IMR-90 (cell line): ENCODE results near the gene KRTAP5-6. TPM values are rescaled to one million over a fixed set of nuclear protein-coding genes. Genes with fewer than 3 reads are reported as not detected.

ENCODE experiments used
- ATAC-seq: fragments of 200-7000 bp; cut with Tn5 transposase; 2 replicates; pipeline ENCODE4 v1.9.1; 2020; ENCODE audit warnings: low read depth, mild to moderate bottlenecking, moderate library complexity
- BruUV-seq: library from RNA; stranded (reverse); fragments of 400-500 nt; replicated peaks from 2 replicates; lab custom pipeline; 2021; lab: Mats Ljungman, UMichigan
- CTCF ChIA-PET: fragments of 300-600 bp; formaldehyde crosslinking; extraction: SDS; loops from one replicate; lab custom pipeline; 2021; ENCODE audit warnings: antibody characterized with exemption; lab: Yijun Ruan, JAX
- POLR2A ChIA-PET: fragments of 300-600 bp; sonication (Branson Sonifier 250); formaldehyde crosslinking; loops from one replicate; lab custom pipeline; 2022; ENCODE audit warnings: antibody characterized with exemption; ENCODE audit not compliant: unreplicated experiment; lab: Charles Lee
- DNase-seq: peaks from one replicate; pipeline ENCODE4 v3.0.0; 2013
- H2AFZ ChIP-seq: replicated peaks from 2 replicates; pipeline ENCODE3; 2013; ENCODE audit warnings: low read length, mild to moderate bottlenecking; ENCODE audit not compliant: poor library complexity
- H2AK5ac ChIP-seq: 2 replicates; pipeline ENCODE4 v1.6.1; 2013; ENCODE audit warnings: low read depth, low read length, inconsistent platforms
- H2AK9ac ChIP-seq: replicated peaks from 2 replicates; pipeline ENCODE3; 2013; ENCODE audit warnings: mild to moderate bottlenecking, low read depth, low read length, moderate library complexity; ENCODE audit not compliant: poor library complexity
- H2BK120ac ChIP-seq: 2 replicates; pipeline ENCODE4 v1.6.1; 2013; ENCODE audit warnings: low read depth, low read length, inconsistent platforms
- H2BK15ac ChIP-seq: 3 replicates; pipeline ENCODE4 v1.6.1; 2013; ENCODE audit warnings: low read depth, low read length, inconsistent platforms
- H2BK20ac ChIP-seq: 2 replicates; pipeline ENCODE4 v1.6.1; 2013; ENCODE audit warnings: low read depth, mild to moderate bottlenecking, inconsistent platforms, low read length, moderate library complexity
- H2BK5ac ChIP-seq: 2 replicates; pipeline ENCODE4 v1.6.1; 2013; ENCODE audit warnings: mild to moderate bottlenecking, low read depth, low read length, inconsistent platforms; ENCODE audit not compliant: poor library complexity, severe bottlenecking
- H3K14ac ChIP-seq: replicated peaks from 2 replicates; pipeline ENCODE4 v1.6.1; 2013; ENCODE audit warnings: low read depth, low read length, inconsistent platforms
- H3K18ac ChIP-seq: 2 replicates; pipeline ENCODE4 v1.6.1; 2013; ENCODE audit warnings: low read depth, low read length, control low read depth
- H3K23ac ChIP-seq: 2 replicates; pipeline ENCODE4 v1.6.1; 2013; ENCODE audit warnings: low read depth, low read length, inconsistent platforms
- H3K27ac ChIP-seq: 2 replicates; pipeline ENCODE4 v1.5.1; 2013; ENCODE audit warnings: mild to moderate bottlenecking, control low read depth, low read length; ENCODE audit not compliant: insufficient read depth
- H3K27me3 ChIP-seq: 2 replicates; pipeline ENCODE4 v1.6.1; 2013; ENCODE audit warnings: low read length; ENCODE audit not compliant: control insufficient read depth, insufficient read depth
- H3K36me3 ChIP-seq: 2 replicates; pipeline ENCODE4 v1.6.1; 2013; ENCODE audit warnings: low read length, mixed read lengths; ENCODE audit not compliant: control insufficient read depth, insufficient read depth
- H3K4ac ChIP-seq: 2 replicates; pipeline ENCODE4 v1.6.1; 2013; ENCODE audit warnings: low read depth, low read length, inconsistent platforms
- H3K4me1 ChIP-seq: 2 replicates; pipeline ENCODE4 v1.6.1; 2013; ENCODE audit warnings: low read length, mixed read lengths; ENCODE audit not compliant: control insufficient read depth, insufficient read depth
- H3K4me2 ChIP-seq: 2 replicates; pipeline ENCODE4 v1.6.1; 2013; ENCODE audit warnings: low read depth, mild to moderate bottlenecking, control low read depth, low read length, moderate library complexity
- H3K4me3 ChIP-seq: 2 replicates; pipeline ENCODE4 v1.5.1; 2013; ENCODE audit warnings: low read depth, mild to moderate bottlenecking, control low read depth, low read length, moderate library complexity; ENCODE audit not compliant: insufficient read depth
- H3K56ac ChIP-seq: 2 replicates; pipeline ENCODE4 v1.6.1; 2013; ENCODE audit warnings: low read length, inconsistent platforms; ENCODE audit not compliant: insufficient read depth; ENCODE audit errors: extremely low read depth
- H3K79me1 ChIP-seq, 2 experiments: 2 replicates each; pipeline ENCODE4 v1.6.1; 2013; ENCODE audit warnings: low read length in 2 of 2, inconsistent platforms in 1 of 2, low read depth in 1 of 2
- H3K9ac ChIP-seq: 2 replicates; pipeline ENCODE4 v1.6.1; 2013; ENCODE audit warnings: low read depth, low read length, control low read depth
- H3K9me1 ChIP-seq: 2 replicates; pipeline ENCODE4 v1.6.1; 2013; ENCODE audit warnings: low read length, inconsistent platforms; ENCODE audit not compliant: insufficient read depth
- H3K9me3 ChIP-seq: 2 replicates; pipeline ENCODE4 v1.6.1; 2013; ENCODE audit warnings: low read length; ENCODE audit not compliant: control insufficient read depth, insufficient read depth
- H4K20me1 ChIP-seq: 2 replicates; pipeline ENCODE4 v1.6.1; 2013; ENCODE audit warnings: low read length, inconsistent platforms; ENCODE audit not compliant: insufficient read depth
- H4K5ac ChIP-seq: 2 replicates; pipeline ENCODE4 v1.6.1; 2013; ENCODE audit warnings: mild to moderate bottlenecking, low read depth, low read length, control low read depth
- H4K8ac ChIP-seq, 2 experiments: 2 replicates each; pipeline ENCODE4 v1.6.1; 2013; ENCODE audit warnings: low read depth in 2 of 2, low read length in 2 of 2, control low read depth in 1 of 2, inconsistent platforms in 1 of 2
- H4K91ac ChIP-seq: 2 replicates; pipeline ENCODE4 v1.6.1; 2013; ENCODE audit warnings: low read depth, low read length, inconsistent platforms; ENCODE audit not compliant: insufficient read depth
- BHLHE40 ChIP-seq: fragments of 150-350 bp; IDR thresholded peaks from 2 replicates; pipeline ENCODE4 v1.6.1; 2016; ENCODE audit warnings: mild to moderate bottlenecking, low read depth, low read length
- CEBPB ChIP-seq: IDR thresholded peaks from 2 replicates; pipeline ENCODE4 v1.6.1; 2012; ENCODE audit warnings: low read depth, low read length, improper control_type of control experiment
- CHD1 ChIP-seq: IDR thresholded peaks from 2 replicates; pipeline ENCODE4 v1.6.1; 2012; ENCODE audit warnings: low read depth, low read length, improper control_type of control experiment
- FOS ChIP-seq: fragments of 150-350 bp; IDR thresholded peaks from 2 replicates; pipeline ENCODE4 v1.6.1; 2016; ENCODE audit warnings: low read depth, low read length
- MAFK ChIP-seq: IDR thresholded peaks from 2 replicates; pipeline ENCODE4 v1.6.1; 2012; ENCODE audit warnings: low read depth, low read length, improper control_type of control experiment
- MXI1 ChIP-seq: IDR thresholded peaks from 2 replicates; pipeline ENCODE4 v1.6.1; 2012; ENCODE audit warnings: low read depth, mild to moderate bottlenecking, low read length, moderate library complexity, borderline replicate concordance
- NFE2L2 ChIP-seq: fragments of 150-350 bp; IDR thresholded peaks from 2 replicates; pipeline ENCODE4 v1.6.1; 2016; ENCODE audit warnings: low read depth, mild to moderate bottlenecking, low read length
- POLR2A ChIP-seq: IDR thresholded peaks from 2 replicates; pipeline ENCODE4 v1.6.1; 2012; ENCODE audit warnings: mild to moderate bottlenecking, low read depth, low read length
- RAD21 ChIP-seq: IDR thresholded peaks from 2 replicates; pipeline ENCODE4 v1.6.1; 2012; ENCODE audit warnings: low read length, improper control_type of control experiment
- RCOR1 ChIP-seq: IDR thresholded peaks from 2 replicates; pipeline ENCODE4 v1.6.1; 2012; ENCODE audit warnings: mild to moderate bottlenecking, low read length, improper control_type of control experiment; ENCODE audit not compliant: insufficient replicate concordance
- RFX5 ChIP-seq: IDR thresholded peaks from 2 replicates; pipeline ENCODE4 v1.8.0; 2012; ENCODE audit warnings: low read depth, mild to moderate bottlenecking, low read length, moderate library complexity
- WGBS, 2 experiments: methylation state at CpG; one replicate each; pipeline versions ENCODE4 v1.1.5 to v1.1.7; 2013; ENCODE audit warnings: missing lambda C conversion rate in 2 of 2; ENCODE audit not compliant: insufficient read length in 1 of 2; ENCODE audit errors: extremely low coverage in 2 of 2; 5-methylcytosine and 5-hydroxymethylcytosine counted together
- dilution Hi-C: fragments of 300-500 bp; cut with HindIII; formaldehyde crosslinking; loops from one replicate; pipeline ENCODE4 v1.14.3; 2018; ENCODE audit warnings: low sequenced_read_pairs; ENCODE audit not compliant: unreplicated experiment
- in situ Hi-C: fragments of 300-500 bp; cut with MboI; formaldehyde crosslinking; loops from 3 replicates; pipeline ENCODE4 v1.14.3; 2019; ENCODE audit warnings: low sequenced_read_pairs, inconsistent platforms, mixed read lengths
- intact Hi-C: fragments of 100-400 bp; cut with micrococcal nuclease; formaldehyde crosslinking; loops from 2 replicates; pipeline ENCODE4 v1.10.0; 2022
- polyA plus RNA-seq, 3 experiments: library from polyadenylated mRNA; depleted of rRNA; stranded (reverse); fragments of >200 nt; gene quantifications; 2 replicates each; pipeline ENCODE4 v1.2.3, GENCODE V29; 2012; ENCODE audit warnings: low replicate concordance in 1 of 3
- total RNA-seq: library from RNA; depleted of rRNA; stranded (reverse); fragments of >200 nt; gene quantifications from 2 replicates; pipeline ENCODE4 v1.2.3, GENCODE V29; 2012
- TF ChIP-seq, protein P1 (sequence below): conservative IDR thresholded peaks from 2 replicates; pipeline ENCODE4 v1.5.1; 2012; ENCODE audit warnings: mild to moderate bottlenecking, low read depth, low read length, improper control_type of control experiment
- TF ChIP-seq, protein P2 (sequence below): fragments of 150-350 bp; IDR thresholded peaks from 2 replicates; pipeline ENCODE4 v1.6.1; 2016; ENCODE audit warnings: low read depth, mild to moderate bottlenecking, low read length, moderate library complexity, borderline replicate concordance
- TF ChIP-seq, protein P3 (sequence below): fragments of 150-350 bp; IDR thresholded peaks from 2 replicates; pipeline ENCODE4 v1.6.1; 2017; ENCODE audit warnings: mild to moderate bottlenecking, antibody characterized with exemption, low read length, low read depth

Gene KRTAP5-6
- total and polyA plus RNA-seq, 2 of the 4 experiments (the other 2 are of a cell fraction): not detected

DNA sequence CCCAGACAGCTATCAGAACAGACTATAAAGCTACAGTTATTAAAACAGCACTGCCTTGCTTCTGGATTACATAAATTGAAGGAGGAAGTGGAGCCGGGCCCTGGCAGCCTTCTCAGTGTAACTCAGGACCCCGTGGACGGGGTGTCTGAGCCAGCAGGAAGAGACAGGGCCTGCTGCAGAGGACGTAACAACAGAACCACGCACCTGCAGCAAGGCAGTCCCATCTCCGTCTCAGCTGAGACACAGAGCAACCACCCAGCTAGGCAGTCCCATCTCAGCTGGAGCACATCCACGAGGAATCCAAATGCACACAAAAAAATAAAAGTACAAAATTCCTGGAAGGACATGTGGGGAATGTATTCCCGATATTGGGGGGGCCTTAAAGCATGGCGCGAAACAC is 17.1 kb upstream of the KRTAP5-6 start:
- POLR2A ChIA-PET: no interaction called here
- no CpG with 5 or more reads among the region's 10 CpGs for WGBS, 2 experiments

More for the DNA sequence above, 17.1 kb upstream of the KRTAP5-6 start:
- ATAC-seq (no peak), DNase-seq (no peak)
- Histone ChIP-seq H2AK5ac (no peak overlapping the region), H2BK20ac (no peak overlapping the region), H3K23ac (no peak overlapping the region), H3K36me3 (no peaks in the 10 kb centered on the region), H3K14ac (no peak overlapping the region), H4K5ac (no peak overlapping the region), H2BK120ac (no peak overlapping the region), H3K4me1 (no peaks in the 10 kb centered on the region), H3K9me1 (no peaks in the 10 kb centered on the region), H2BK5ac (no peak overlapping the region), H2AFZ (no peak overlapping the region), H2AK9ac (no peak overlapping the region), H4K20me1 (no peaks in the 10 kb centered on the region), H3K27me3 (peaks cover 21% of the 10 kb centered on the region), H2BK15ac (no peak overlapping the region), H3K4me2 (no peak overlapping the region), H3K4ac (no peak overlapping the region), H3K18ac (no peak overlapping the region), H4K91ac (no peak overlapping the region), H3K4me3 (no peak overlapping the region), H3K27ac (no peak overlapping the region), H3K9me3 (peaks cover 3% of the 10 kb centered on the region; the same call in 1 of the 2 replicates), H3K56ac (no peak overlapping the region), H3K79me1 (no peaks in the 10 kb centered on the region), H3K9ac (no peak overlapping the region), H4K8ac (no peak overlapping the region)
- no TSS peak for BruUV-seq
- intact Hi-C loops (no loop called here), in situ Hi-C loops (no loop called here), dilution Hi-C loops (no loop called here)
- CTCF ChIA-PET: interaction anchor here (1.1 kb wide), 1 partner anchor 14 kb away, joined by 3 read pairs; no protein-coding TSS in a partner anchor
- TF ChIP-seq, protein P1, sequence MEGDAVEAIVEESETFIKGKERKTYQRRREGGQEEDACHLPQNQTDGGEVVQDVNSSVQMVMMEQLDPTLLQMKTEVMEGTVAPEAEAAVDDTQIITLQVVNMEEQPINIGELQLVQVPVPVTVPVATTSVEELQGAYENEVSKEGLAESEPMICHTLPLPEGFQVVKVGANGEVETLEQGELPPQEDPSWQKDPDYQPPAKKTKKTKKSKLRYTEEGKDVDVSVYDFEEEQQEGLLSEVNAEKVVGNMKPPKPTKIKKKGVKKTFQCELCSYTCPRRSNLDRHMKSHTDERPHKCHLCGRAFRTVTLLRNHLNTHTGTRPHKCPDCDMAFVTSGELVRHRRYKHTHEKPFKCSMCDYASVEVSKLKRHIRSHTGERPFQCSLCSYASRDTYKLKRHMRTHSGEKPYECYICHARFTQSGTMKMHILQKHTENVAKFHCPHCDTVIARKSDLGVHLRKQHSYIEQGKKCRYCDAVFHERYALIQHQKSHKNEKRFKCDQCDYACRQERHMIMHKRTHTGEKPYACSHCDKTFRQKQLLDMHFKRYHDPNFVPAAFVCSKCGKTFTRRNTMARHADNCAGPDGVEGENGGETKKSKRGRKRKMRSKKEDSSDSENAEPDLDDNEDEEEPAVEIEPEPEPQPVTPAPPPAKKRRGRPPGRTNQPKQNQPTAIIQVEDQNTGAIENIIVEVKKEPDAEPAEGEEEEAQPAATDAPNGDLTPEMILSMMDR: no peak
- no peak for TF ChIP-seq FOS
- no peak for TF ChIP-seq CHD1
- TF ChIP-seq, protein P2, sequence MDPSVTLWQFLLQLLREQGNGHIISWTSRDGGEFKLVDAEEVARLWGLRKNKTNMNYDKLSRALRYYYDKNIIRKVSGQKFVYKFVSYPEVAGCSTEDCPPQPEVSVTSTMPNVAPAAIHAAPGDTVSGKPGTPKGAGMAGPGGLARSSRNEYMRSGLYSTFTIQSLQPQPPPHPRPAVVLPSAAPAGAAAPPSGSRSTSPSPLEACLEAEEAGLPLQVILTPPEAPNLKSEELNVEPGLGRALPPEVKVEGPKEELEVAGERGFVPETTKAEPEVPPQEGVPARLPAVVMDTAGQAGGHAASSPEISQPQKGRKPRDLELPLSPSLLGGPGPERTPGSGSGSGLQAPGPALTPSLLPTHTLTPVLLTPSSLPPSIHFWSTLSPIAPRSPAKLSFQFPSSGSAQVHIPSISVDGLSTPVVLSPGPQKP: no peak
- TF ChIP-seq, protein P3, sequence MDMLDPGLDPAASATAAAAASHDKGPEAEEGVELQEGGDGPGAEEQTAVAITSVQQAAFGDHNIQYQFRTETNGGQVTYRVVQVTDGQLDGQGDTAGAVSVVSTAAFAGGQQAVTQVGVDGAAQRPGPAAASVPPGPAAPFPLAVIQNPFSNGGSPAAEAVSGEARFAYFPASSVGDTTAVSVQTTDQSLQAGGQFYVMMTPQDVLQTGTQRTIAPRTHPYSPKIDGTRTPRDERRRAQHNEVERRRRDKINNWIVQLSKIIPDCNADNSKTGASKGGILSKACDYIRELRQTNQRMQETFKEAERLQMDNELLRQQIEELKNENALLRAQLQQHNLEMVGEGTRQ: no peak
- TF ChIP-seq MXI1: no peak
- no peak for TF ChIP-seq MAFK
- TF ChIP-seq RAD21: no peak
- no peak for TF ChIP-seq BHLHE40
- no peak for TF ChIP-seq POLR2A
- no peak for TF ChIP-seq RCOR1
- TF ChIP-seq RFX5: no peak
- TF ChIP-seq CEBPB: no peak
- TF ChIP-seq NFE2L2: no peak
